ENCODE results near the gene PAK1. TPM values are rescaled to one million over a fixed set of nuclear protein-coding genes. Genes with fewer than 3 reads are reported as not detected.
A peak's percentile ranks its signal among the peaks of the same experiment; 100 is the strongest.

PAK1 gene
- total RNA-seq, 4 donors from 2014 or later, result 27.8 to 44.3 (median 36.2) TPM

DNA sequence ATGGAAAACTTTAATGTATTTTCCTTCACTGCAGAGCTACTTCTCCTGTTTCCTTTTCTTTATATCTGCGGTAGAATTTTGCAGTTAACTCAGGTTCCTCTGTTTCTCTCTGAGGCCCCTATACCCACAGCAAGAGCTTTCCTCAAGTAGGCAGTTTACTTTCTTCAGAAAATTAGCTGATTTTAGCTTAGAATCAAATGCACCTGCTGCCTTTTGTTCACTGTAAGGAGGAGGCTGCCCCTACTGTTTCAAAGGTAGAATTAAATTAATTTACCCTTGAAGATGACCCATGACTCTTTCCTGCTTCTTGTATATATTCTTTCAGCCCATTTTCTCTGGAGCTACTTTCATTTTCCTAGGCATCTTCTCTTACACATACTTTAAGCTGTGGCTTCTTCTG lies 103.7 kb downstream of the PAK1 start:
- Histone ChIP-seq H3K27ac (replicated peaks in 1 of 4) (no peak overlapping the region), H3K4me3 (no peak overlapping the region), H3K36me3 (peaks cover 0 to 17% (median 6%) of the 10 kb centered on the region in 4 donors), H3K4me1 (no peaks in the 10 kb centered on the region), H3K27me3 (no peaks in the 10 kb centered on the region), H3K9me3 (no peaks in the 10 kb centered on the region)
- 97% methylated on average over 1 of the region's 1 CpG for WGBS
- no peak for TF ChIP-seq POLR2AphosphoS5 (IDR thresholded peaks at IDR 0.05)
- no peak for DNase-seq (ENCODE audit: extremely low spot score)
- intact Hi-C loops (cut with DNase I), result no loop called here

DNA sequence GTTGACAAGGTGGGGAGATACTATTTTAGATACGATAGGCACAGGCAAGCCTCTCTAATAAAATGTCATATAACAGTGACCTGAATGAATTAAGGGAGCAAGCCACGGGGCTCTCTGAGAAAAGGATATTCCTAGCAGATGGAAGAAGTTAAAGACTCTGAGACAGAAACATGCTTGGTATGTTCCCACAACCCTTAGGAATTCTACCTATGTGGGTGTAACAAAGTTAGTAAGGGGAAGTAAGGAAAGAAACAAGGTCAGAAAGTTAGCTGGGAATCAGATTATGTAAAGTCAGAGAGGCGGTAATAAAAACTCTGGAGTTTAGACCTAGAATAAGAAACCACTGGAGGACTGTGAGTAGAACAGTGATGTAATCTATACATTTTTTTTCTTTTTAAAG lies 112.7 kb downstream of the PAK1 start:
- TF ChIP-seq, protein P1, sequence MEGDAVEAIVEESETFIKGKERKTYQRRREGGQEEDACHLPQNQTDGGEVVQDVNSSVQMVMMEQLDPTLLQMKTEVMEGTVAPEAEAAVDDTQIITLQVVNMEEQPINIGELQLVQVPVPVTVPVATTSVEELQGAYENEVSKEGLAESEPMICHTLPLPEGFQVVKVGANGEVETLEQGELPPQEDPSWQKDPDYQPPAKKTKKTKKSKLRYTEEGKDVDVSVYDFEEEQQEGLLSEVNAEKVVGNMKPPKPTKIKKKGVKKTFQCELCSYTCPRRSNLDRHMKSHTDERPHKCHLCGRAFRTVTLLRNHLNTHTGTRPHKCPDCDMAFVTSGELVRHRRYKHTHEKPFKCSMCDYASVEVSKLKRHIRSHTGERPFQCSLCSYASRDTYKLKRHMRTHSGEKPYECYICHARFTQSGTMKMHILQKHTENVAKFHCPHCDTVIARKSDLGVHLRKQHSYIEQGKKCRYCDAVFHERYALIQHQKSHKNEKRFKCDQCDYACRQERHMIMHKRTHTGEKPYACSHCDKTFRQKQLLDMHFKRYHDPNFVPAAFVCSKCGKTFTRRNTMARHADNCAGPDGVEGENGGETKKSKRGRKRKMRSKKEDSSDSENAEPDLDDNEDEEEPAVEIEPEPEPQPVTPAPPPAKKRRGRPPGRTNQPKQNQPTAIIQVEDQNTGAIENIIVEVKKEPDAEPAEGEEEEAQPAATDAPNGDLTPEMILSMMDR (IDR thresholded peaks at IDR 0.05), result no peak
- intact Hi-C loops (cut with DNase I), result no loop called here
- no peak for DNase-seq (ENCODE audit: extremely low spot score)
- WGBS, result 81% methylated on average over 3 of the region's 3 CpGs
- no peak overlapping the region for H3K4me3 ChIP-seq
- H3K4me1 ChIP-seq, result no peaks in the 10 kb centered on the region
- no peaks in the 10 kb centered on the region for H3K9me3 ChIP-seq
- H3K36me3 ChIP-seq, result peaks cover 0 to 18% (median 2%) of the 10 kb centered on the region in 4 donors
- no peak overlapping the region for H3K27ac ChIP-seq (replicated peaks in 1 of 4)
- no peaks in the 10 kb centered on the region for H3K27me3 ChIP-seq

DNA sequence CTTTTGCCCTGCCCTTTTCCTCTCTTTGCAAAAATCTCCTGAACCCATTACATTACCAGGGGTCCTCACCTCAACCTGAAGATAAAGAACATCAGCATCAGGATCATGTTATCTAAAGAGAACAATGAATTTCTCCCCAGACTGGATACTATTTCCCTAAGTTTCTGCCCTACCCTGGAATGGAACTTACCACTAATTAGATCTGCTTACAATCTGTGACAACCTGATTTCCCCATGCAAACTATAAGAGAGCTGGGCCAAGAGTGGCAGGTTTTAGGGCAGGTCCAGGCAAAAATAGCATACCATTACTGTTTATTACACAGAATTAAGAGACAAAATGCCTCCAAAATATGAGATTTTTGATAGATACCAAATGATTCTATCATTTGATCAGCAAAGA lies 114.4 kb downstream of the PAK1 start:
- no peaks in the 10 kb centered on the region for H3K4me1 ChIP-seq
- H3K36me3 ChIP-seq, result peaks cover 0 to 27% (median 4%) of the 10 kb centered on the region in 4 donors
- H3K27ac ChIP-seq (replicated peaks in 1 of 4), result no peak overlapping the region
- no peaks in the 10 kb centered on the region for H3K27me3 ChIP-seq
- no peak for TF ChIP-seq EP300 (IDR thresholded peaks at IDR 0.05)
- no peak for DNase-seq (ENCODE audit: extremely low spot score)
- intact Hi-C loops (cut with DNase I), result loop anchor here (10.0 kb wide), 1 partner anchor 55 kb away; no protein-coding TSS in a partner anchor
- no peaks in the 10 kb centered on the region for H3K9me3 ChIP-seq
- no peak overlapping the region for H3K4me3 ChIP-seq

DNA sequence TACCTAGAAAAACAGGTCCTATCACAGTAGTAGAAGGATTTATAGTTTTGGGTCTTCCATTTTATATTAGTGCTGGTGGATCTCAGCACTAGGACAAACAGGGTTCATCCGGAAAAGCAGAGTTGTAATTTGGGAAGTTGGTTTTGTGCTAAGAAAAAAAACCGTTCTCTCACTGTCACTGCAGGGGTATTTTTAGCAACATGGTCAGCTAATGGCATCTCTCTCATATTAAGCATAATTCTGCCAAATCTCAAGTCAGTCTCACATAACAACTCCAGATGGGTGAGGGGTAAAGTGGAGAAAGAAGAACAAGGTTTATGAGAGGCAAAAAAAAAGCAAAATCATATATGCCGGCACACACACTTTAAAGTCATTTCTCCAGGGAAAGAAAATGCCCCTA lies 120.8 kb downstream of the PAK1 start:
- TF ChIP-seq EP300 (IDR thresholded peaks at IDR 0.05) (no peak), POLR2AphosphoS5 (IDR thresholded peaks at IDR 0.05) (no peak), POLR2A (IDR thresholded peaks at IDR 0.05; ENCODE audit: low read depth) (no peak)
- TF ChIP-seq, protein P1 (IDR thresholded peaks at IDR 0.05), result no peak
- peaks cover 0 to 19% (median 3%) of the 10 kb centered on the region in 4 donors for H3K36me3 ChIP-seq
- WGBS, result 32% methylated on average over 3 of the region's 3 CpGs
- H3K4me3 ChIP-seq, result no peak overlapping the region
- peak overlapping the region; percentile 29 to 55 (median 34) for H3K27ac ChIP-seq (replicated peaks in 1 of 4)
- intact Hi-C loops (cut with DNase I), result loop anchor here (10.0 kb wide), 1 partner anchor 62 kb away; no protein-coding TSS in a partner anchor
- H3K4me1 ChIP-seq, result peaks cover 10 to 38% (median 31%) of the 10 kb centered on the region in 4 donors
- no peaks in the 10 kb centered on the region for H3K9me3 ChIP-seq
- DNase-seq (ENCODE audit: extremely low spot score), result no peak
- H3K27me3 ChIP-seq, result no peaks in the 10 kb centered on the region

DNA sequence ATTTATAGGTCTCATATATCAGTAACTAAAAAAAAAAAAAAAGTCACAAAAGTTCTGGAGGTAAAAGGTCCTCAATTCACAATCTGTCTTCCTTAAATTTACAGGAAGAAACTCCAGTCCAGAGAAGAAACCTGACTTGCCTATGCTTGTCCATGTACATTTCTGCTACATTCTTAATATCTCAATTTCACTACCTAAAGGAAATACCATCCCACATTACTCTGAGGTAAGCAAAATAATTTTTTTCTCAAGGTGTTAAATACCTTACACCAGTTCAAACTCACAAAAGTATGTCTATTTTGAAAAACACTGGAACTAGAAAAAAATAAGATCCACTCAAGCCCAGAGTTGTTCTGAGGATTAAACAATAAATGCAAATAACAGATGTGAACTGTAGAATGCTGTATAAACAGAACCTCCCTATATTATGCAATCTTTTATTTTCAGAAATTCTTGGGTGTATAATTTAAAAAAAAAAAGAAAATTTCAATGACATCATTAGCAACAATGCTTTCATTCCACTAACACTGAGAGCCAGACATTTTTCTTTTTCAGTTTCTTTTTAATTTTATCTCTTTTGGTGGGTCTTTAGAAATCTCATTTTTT lies 122.5 kb downstream of the PAK1 start:
- Histone ChIP-seq H3K27me3 (no peaks in the 10 kb centered on the region), H3K4me1 (peaks cover 10 to 38% (median 31%) of the 10 kb centered on the region in 4 donors), H3K9me3 (no peaks in the 10 kb centered on the region), H3K4me3 (no peak overlapping the region), H3K27ac (replicated peaks in 1 of 4) (no peak overlapping the region), H3K36me3 (peaks cover 0 to 11% (median 2%) of the 10 kb centered on the region in 4 donors)
- no peak for TF ChIP-seq POLR2AphosphoS5 (IDR thresholded peaks at IDR 0.05)
- TF ChIP-seq, protein P1 (IDR thresholded peaks at IDR 0.05), result no peak
- TF ChIP-seq EP300 (IDR thresholded peaks at IDR 0.05), result no peak
- TF ChIP-seq POLR2A (IDR thresholded peaks at IDR 0.05; ENCODE audit: low read depth), result no peak
- no peak for DNase-seq (ENCODE audit: extremely low spot score)
- intact Hi-C loops (cut with DNase I), result loop anchor here (10.0 kb wide), 1 partner anchor 63 kb away; no protein-coding TSS in a partner anchor

DNA sequence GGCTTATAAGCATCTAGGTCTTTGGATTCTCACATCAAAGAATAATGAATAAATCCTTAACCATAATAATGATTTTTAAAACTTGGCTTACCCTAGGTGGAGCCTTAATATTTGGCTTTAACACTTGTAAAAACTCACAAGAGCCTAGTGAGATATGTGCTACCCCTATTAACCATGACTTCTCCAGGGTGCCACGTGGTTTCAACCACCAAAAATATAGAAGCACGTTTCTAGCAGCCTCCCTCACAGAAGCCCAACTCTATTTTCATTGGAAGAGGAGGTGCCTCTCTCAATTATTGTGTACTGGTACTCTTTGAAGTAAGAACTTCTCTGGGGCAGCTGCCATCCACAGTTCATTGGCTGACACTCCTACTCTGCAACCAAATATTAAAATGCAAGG lies 125.9 kb downstream of the PAK1 start:
- TF ChIP-seq POLR2AphosphoS5 (IDR thresholded peaks at IDR 0.05) (no peak), EP300 (IDR thresholded peaks at IDR 0.05) (no peak), POLR2A (IDR thresholded peaks at IDR 0.05; ENCODE audit: low read depth) (no peak)
- TF ChIP-seq, protein P1 (IDR thresholded peaks at IDR 0.05), result no peak
- WGBS, result 88% methylated on average over 2 of the region's 2 CpGs
- no peak for DNase-seq (ENCODE audit: extremely low spot score)
- Histone ChIP-seq H3K27me3 (no peaks in the 10 kb centered on the region), H3K4me1 (peaks cover 6 to 24% (median 17%) of the 10 kb centered on the region in 4 donors), H3K4me3 (no peak overlapping the region), H3K9me3 (no peaks in the 10 kb centered on the region), H3K27ac (replicated peaks in 1 of 4) (no peak overlapping the region), H3K36me3 (peaks cover 0 to 20% (median 0%) of the 10 kb centered on the region in 4 donors)
- intact Hi-C loops (cut with DNase I), result no loop called here

Measured in esophagus muscularis mucosa (tissue), 4 donors.